ENCODE measurements around the gene PGM5. TPM values are rescaled to one million over a fixed set of nuclear protein-coding genes. Genes with fewer than 3 reads are reported as not detected.

PGM5 gene
- total RNA-seq, 1 donor from 2014 or later, result 0.79 TPM

DNA sequence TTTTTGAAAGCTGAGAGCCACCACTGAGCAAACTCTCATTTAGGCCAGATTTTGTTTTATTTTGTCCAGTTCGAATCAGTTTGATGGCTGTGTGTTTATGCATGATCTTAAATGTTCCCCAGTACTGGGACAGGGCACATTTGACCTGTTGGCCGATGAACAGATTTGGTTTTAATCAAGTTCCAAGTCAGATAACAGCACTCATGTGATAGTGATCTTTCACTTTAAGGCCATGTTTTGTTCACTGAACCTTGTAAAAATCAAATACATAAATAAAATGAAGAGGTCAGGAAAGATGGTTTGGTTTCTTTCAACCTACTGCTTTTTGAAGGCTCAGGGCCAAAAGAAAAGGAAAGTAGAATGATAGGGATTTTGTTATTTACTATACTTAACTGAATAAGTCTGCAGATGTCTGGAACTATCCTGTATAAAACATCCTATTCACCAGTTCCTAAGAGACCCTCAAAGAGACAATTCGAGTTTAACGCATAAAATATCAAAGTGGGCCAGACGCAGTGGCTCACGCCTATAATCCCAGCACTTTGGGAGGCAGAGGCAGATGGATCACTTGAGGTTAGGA lies 77.2 kb downstream of the PGM5 start:
- DNase-seq (ENCODE audit: low read depth), result no peak
- H3K27me3 ChIP-seq (ENCODE audit: control insufficient read depth, insufficient read depth, low read length), result no peaks in the 10 kb centered on the region
- H3K36me3 ChIP-seq (ENCODE audit: control insufficient read depth, insufficient read depth, low read length), result no peaks in the 10 kb centered on the region
- H3K4me3 ChIP-seq (ENCODE audit: low read depth, low read length), result no peak overlapping the region
- TF ChIP-seq, protein P1, sequence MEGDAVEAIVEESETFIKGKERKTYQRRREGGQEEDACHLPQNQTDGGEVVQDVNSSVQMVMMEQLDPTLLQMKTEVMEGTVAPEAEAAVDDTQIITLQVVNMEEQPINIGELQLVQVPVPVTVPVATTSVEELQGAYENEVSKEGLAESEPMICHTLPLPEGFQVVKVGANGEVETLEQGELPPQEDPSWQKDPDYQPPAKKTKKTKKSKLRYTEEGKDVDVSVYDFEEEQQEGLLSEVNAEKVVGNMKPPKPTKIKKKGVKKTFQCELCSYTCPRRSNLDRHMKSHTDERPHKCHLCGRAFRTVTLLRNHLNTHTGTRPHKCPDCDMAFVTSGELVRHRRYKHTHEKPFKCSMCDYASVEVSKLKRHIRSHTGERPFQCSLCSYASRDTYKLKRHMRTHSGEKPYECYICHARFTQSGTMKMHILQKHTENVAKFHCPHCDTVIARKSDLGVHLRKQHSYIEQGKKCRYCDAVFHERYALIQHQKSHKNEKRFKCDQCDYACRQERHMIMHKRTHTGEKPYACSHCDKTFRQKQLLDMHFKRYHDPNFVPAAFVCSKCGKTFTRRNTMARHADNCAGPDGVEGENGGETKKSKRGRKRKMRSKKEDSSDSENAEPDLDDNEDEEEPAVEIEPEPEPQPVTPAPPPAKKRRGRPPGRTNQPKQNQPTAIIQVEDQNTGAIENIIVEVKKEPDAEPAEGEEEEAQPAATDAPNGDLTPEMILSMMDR (IDR thresholded peaks at IDR 0.05; ENCODE audit: insufficient read depth, low read length, poor library complexity, severe bottlenecking), result no peak

DNA sequence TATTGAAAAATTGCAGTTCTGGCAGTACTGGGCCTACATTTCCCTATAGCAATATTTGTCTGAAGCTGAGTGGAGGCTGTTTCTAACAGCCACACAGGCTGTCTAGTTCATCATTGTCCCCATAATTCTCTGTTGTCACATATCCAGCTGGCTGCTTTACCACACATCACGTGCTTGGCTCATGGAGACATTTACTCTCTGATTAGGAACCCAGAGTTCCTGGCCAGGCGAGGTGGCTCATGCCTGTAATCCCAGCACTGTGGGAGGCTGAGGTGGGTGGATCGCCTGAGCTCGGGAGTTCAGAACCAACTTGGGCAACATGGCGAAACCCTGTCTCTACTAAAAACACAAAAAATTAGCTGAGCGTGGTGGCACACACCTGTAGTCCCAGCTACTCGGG lies 81.4 kb downstream of the PGM5 start:
- TF ChIP-seq, protein P1 (IDR thresholded peaks at IDR 0.05; ENCODE audit: insufficient read depth, low read length, poor library complexity, severe bottlenecking), result no peak

DNA sequence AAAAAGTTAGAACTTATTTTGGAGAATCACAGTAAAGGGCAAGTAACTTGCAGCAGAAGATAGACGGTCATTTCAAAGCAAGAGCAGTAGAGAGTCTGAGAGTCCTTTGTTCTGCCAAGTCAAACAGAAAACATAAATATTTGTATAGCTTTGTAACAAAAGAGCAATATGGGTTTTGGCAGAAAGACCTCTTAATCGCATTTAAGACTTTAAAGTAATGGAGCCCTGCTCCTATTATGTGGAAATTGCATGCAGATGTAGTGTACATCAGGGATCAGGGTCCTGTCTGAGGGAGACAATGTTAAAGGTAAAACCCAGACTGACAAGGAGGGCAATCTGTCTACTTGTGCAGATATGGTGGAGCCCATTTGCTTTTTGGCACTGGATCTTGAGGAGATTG lies 87.2 kb downstream of the PGM5 start:
- Histone ChIP-seq H3K36me3 (ENCODE audit: control insufficient read depth, insufficient read depth, low read length) (no peaks in the 10 kb centered on the region), H3K4me3 (ENCODE audit: low read depth, low read length) (no peak overlapping the region), H3K27me3 (ENCODE audit: control insufficient read depth, insufficient read depth, low read length) (no peaks in the 10 kb centered on the region)
- TF ChIP-seq, protein P1 (IDR thresholded peaks at IDR 0.05; ENCODE audit: insufficient read depth, low read length, poor library complexity, severe bottlenecking), result no peak
- DNase-seq (ENCODE audit: low read depth), result no peak

More for the DNA sequence above, 81.4 kb downstream of the PGM5 start:
- DNase-seq (ENCODE audit: low read depth), result no peak
- Histone ChIP-seq H3K36me3 (ENCODE audit: control insufficient read depth, insufficient read depth, low read length) (no peaks in the 10 kb centered on the region), H3K4me3 (ENCODE audit: low read depth, low read length) (no peak overlapping the region), H3K27me3 (ENCODE audit: control insufficient read depth, insufficient read depth, low read length) (no peaks in the 10 kb centered on the region)

DNA sequence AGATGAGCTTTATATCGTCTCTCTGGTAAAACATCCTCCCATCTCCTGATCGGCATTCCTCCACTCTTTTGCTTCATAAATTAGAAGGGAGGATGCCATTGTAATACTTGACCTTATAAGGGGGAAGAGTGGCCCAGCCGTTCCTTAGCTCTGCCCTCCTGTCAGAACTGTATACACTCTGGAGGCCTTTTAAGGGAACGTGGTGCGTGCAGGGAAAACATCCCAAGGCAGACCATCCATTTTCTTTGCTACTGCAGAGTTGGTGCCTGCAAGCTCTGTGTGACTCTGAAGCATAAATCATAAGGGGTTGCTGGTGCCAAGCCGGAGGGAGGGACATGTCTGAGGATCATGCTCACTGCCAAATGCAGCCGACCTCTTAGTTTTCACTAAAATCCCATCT lies 90.4 kb downstream of the PGM5 start:
- H3K4me3 ChIP-seq (ENCODE audit: low read depth, low read length), result no peak overlapping the region
- H3K27me3 ChIP-seq (ENCODE audit: control insufficient read depth, insufficient read depth, low read length), result no peaks in the 10 kb centered on the region
- no peaks in the 10 kb centered on the region for H3K36me3 ChIP-seq (ENCODE audit: control insufficient read depth, insufficient read depth, low read length)
- DNase-seq (ENCODE audit: low read depth), result no peak
- TF ChIP-seq, protein P1 (IDR thresholded peaks at IDR 0.05; ENCODE audit: insufficient read depth, low read length, poor library complexity, severe bottlenecking), result no peak

DNA sequence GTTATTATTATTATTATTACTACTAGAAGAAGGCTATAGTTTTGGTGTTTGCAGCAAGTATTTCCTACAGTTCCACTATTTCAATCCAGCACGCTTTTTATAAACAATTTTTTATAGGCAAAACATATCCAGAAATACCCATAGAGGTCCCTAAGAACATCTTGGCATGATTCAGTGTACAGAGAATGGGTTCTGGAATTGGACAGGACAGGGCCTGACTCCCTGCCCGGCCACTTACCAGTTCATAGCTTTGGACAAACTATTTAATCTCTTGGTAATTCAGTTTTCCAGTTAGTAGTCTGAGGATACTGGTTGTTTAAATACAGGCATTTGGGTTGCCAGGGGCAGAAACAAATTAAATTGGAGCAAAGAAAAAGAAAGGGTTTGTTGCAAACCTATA lies 91.2 kb downstream of the PGM5 start:
- Histone ChIP-seq H3K36me3 (ENCODE audit: control insufficient read depth, insufficient read depth, low read length) (no peaks in the 10 kb centered on the region), H3K27me3 (ENCODE audit: control insufficient read depth, insufficient read depth, low read length) (no peaks in the 10 kb centered on the region), H3K4me3 (ENCODE audit: low read depth, low read length) (no peak overlapping the region)
- no peak for DNase-seq (ENCODE audit: low read depth)
- TF ChIP-seq, protein P1 (IDR thresholded peaks at IDR 0.05; ENCODE audit: insufficient read depth, low read length, poor library complexity, severe bottlenecking), result no peak

All from kidney epithelial cell (primary cell).